Hippocampal formation (tissue), 2 donors: ENCODE measurements around the gene GGT7.
"Not testable (repeated sequence)": the region's sequence is repeated elsewhere in the genome, so short reads cannot be mapped to it uniquely, and the experiment has no call there.

ENCODE experiments used
- DNase-seq, 2 donors: peaks; one replicate each; lab custom pipeline; 2025; lab: John Stamatoyannopoulos, UW

GGT7 gene

GRCh38 chr20:34848597-34848996 is 24.1 kb downstream of the GGT7 start:
- no peak for DNase-seq

- no peak for DNase-seq
These were observed 29.2 kb downstream of the GGT7 start for GRCh38 chr20:34843421-34843820.

GRCh38 chr20:34842143-34842542 is 30.5 kb downstream of the GGT7 start:
- no peak for DNase-seq

- DNase-seq, result peak in 1 of 2 donors; percentile 36
These were observed 38.2 kb downstream of the GGT7 start for GRCh38 chr20:34834459-34834893.

- no peak for DNase-seq
These were observed 40.7 kb downstream of the GGT7 start for GRCh38 chr20:34831936-34832335.

GRCh38 chr20:34829191-34829590 is 43.5 kb downstream of the GGT7 start:
- DNase-seq, result no peak

- DNase-seq, result peak; percentile 85 to 89
These were observed 46.9 kb downstream of the GGT7 start, which contains the start of gene NCOA6 for GRCh38 chr20:34825530-34826362. Gene NCOA6 (minus strand): TSS chr20:34825651. CDS start chr20:34782355, 43,296 bp downstream.

GRCh38 chr20:34824806-34825529 is 47.7 kb downstream of the GGT7 start:
- peak; percentile 31 to 72 for DNase-seq

GRCh38 chr20:34824452-34824805 is 48.2 kb downstream of the GGT7 start:
- DNase-seq, result no peak

GRCh38 chr20:34824026-34824425 is 48.6 kb downstream of the GGT7 start:
- no peak for DNase-seq

- no peak for DNase-seq
These were observed 51.7 kb downstream of the GGT7 start for GRCh38 chr20:34820805-34821578.

GRCh38 chr20:34817801-34818200 is 54.9 kb downstream of the GGT7 start:
- DNase-seq, result no peak

GRCh38 chr20:34817072-34817471 is 55.6 kb downstream of the GGT7 start:
- DNase-seq, result no peak

GRCh38 chr20:34815636-34816035 is 57.0 kb downstream of the GGT7 start:
- DNase-seq, result no peak

- DNase-seq, result no peak
These were observed 64.1 kb downstream of the GGT7 start for GRCh38 chr20:34808583-34808982.

- DNase-seq, result not testable (repeated sequence)
These were observed 64.7 kb downstream of the GGT7 start for GRCh38 chr20:34807944-34808465.

GRCh38 chr20:34806255-34806654 is 66.4 kb downstream of the GGT7 start:
- no peak for DNase-seq

- no peak for DNase-seq
These were observed 73.8 kb downstream of the GGT7 start for GRCh38 chr20:34798871-34799270.

GRCh38 chr20:34798328-34798727 is 74.3 kb downstream of the GGT7 start:
- DNase-seq, result no peak

GRCh38 chr20:34797012-34797995 is 75.4 kb downstream of the GGT7 start:
- DNase-seq, result no peak
